SK-N-SH treated with all-trans-retinoic acid at 6 μM for 48 hours (cell line): ENCODE measurements around the gene SPATA6L.

Experiments used
- RARB ChIP-seq: fragments of 250-450 bp; sonication (Bioruptor Pico); IDR thresholded peaks from 2 replicates; pipeline ENCODE4 v1.8.0; 2021; ENCODE audit warnings: mild to moderate bottlenecking, moderate library complexity
- ZFP3 ChIP-seq: fragments of 250-450 bp; sonication (Bioruptor Pico); IDR thresholded peaks from 2 replicates; pipeline ENCODE4 v1.5.0; 2020; ENCODE audit warnings: mild to moderate bottlenecking, moderate library complexity
- ZNF565 ChIP-seq: fragments of 450-650 bp; formaldehyde crosslinking; conservative IDR thresholded peaks from 2 replicates; pipeline ENCODE4 v1.5.0; 2020; ENCODE audit warnings: low read depth, mild to moderate bottlenecking, moderate library complexity
- TF ChIP-seq, protein P1 (sequence below): fragments of 250-450 bp; sonication (Bioruptor Pico); IDR thresholded peaks from 2 replicates; pipeline ENCODE4 v1.5.0; 2020; ENCODE audit warnings: mild to moderate bottlenecking, moderate library complexity

DNA sequence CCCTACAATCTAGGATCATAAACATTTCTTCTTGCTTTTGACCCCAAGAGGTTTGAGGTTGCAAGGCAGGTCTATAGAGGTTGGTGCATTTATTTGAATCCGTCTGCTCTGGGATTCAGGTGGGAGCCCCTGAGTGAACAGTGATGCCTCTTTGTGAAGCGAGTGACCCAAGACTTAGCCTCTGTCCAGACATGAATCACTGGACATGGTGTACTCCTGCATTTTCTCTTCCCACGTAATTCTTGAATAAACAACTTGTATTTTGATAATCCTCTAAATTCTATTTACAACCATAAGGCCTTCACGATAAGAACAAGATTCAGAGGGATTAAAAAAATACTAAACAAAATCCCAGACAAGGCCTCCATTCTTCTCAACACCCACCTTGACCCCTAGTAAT is 71.7 kb downstream of the SPATA6L start:
- TF ChIP-seq, protein P1, sequence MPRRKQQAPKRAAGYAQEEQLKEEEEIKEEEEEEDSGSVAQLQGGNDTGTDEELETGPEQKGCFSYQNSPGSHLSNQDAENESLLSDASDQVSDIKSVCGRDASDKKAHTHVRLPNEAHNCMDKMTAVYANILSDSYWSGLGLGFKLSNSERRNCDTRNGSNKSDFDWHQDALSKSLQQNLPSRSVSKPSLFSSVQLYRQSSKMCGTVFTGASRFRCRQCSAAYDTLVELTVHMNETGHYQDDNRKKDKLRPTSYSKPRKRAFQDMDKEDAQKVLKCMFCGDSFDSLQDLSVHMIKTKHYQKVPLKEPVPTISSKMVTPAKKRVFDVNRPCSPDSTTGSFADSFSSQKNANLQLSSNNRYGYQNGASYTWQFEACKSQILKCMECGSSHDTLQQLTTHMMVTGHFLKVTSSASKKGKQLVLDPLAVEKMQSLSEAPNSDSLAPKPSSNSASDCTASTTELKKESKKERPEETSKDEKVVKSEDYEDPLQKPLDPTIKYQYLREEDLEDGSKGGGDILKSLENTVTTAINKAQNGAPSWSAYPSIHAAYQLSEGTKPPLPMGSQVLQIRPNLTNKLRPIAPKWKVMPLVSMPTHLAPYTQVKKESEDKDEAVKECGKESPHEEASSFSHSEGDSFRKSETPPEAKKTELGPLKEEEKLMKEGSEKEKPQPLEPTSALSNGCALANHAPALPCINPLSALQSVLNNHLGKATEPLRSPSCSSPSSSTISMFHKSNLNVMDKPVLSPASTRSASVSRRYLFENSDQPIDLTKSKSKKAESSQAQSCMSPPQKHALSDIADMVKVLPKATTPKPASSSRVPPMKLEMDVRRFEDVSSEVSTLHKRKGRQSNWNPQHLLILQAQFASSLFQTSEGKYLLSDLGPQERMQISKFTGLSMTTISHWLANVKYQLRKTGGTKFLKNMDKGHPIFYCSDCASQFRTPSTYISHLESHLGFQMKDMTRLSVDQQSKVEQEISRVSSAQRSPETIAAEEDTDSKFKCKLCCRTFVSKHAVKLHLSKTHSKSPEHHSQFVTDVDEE (CRISPR knock-in tag): no peak
- TF ChIP-seq ZFP3 (CRISPR knock-in tag): no peak
- no peak for TF ChIP-seq RARB (CRISPR knock-in tag)
- TF ChIP-seq ZNF565: no peak
